PC-3 (cell line): Measurements from ENCODE around the gene MLYCD. TPM values are rescaled to one million over a fixed set of nuclear protein-coding genes. Genes with fewer than 3 reads are reported as not detected.

Experiments used
- ATAC-seq: fragments of 200-7000 bp; cut with Tn5 transposase; 2 replicates; pipeline ENCODE4 v1.9.1; 2020; ENCODE audit warnings: mild to moderate bottlenecking, moderate library complexity
- BruUV-seq: library from RNA; stranded (reverse); fragments of 400-500 nt; replicated peaks from 2 replicates; lab custom pipeline; 2021; lab: Mats Ljungman, UMichigan
- CTCF ChIA-PET: fragments of 300-600 bp; sonication (Branson Sonifier 250); formaldehyde crosslinking; loops from one replicate; lab custom pipeline; 2022; ENCODE audit warnings: antibody characterized with exemption; lab: Charles Lee
- POLR2A ChIA-PET: fragments of 300-600 bp; sonication (Branson Sonifier 250); formaldehyde crosslinking; loops from one replicate; lab custom pipeline; 2022; ENCODE audit warnings: antibody characterized with exemption; ENCODE audit not compliant: unreplicated experiment; lab: Charles Lee
- DNase-seq: peaks from one replicate; pipeline ENCODE4 v3.0.0-alpha.2; 2015
- H2AFZ ChIP-seq: fragments of 300-600 bp; sonication (generic); 2 replicates; pipeline ENCODE4 v1.6.0; 2016; ENCODE audit warnings: antibody characterized with exemption, low read length
- H3F3A ChIP-seq: fragments of 300-600 bp; sonication (generic); one replicate; pipeline ENCODE4 v1.6.0; 2017; ENCODE audit warnings: antibody characterized with exemption, low read length, control low read depth, mild to moderate bottlenecking; ENCODE audit not compliant: unreplicated experiment
- H3K27ac ChIP-seq: fragments of 300-600 bp; sonication (generic); 2 replicates; pipeline ENCODE4 v1.5.1; 2016; ENCODE audit warnings: mild to moderate bottlenecking, low read length
- H3K27me3 ChIP-seq: fragments of 300-600 bp; sonication (generic); 2 replicates; pipeline ENCODE4 v1.6.1; 2016; ENCODE audit warnings: low read length, mixed read lengths
- H3K36me3 ChIP-seq: fragments of 300-600 bp; sonication (generic); 2 replicates; pipeline ENCODE4 v1.6.1; 2016; ENCODE audit warnings: low read depth, mixed run types, low read length, mixed read lengths
- H3K4me1 ChIP-seq: fragments of 300-600 bp; sonication (generic); 2 replicates; pipeline ENCODE4 v1.5.1; 2016; ENCODE audit warnings: low read length; ENCODE audit not compliant: insufficient read depth
- H3K4me2 ChIP-seq: fragments of 300-600 bp; sonication (generic); 2 replicates; pipeline ENCODE4 v1.6.0; 2016; ENCODE audit warnings: low read length
- H3K4me3 ChIP-seq: fragments of 300-600 bp; sonication (generic); 2 replicates; pipeline ENCODE4 v1.5.1; 2016; ENCODE audit warnings: mild to moderate bottlenecking, low read length, mixed read lengths
- H3K79me2 ChIP-seq: fragments of 300-600 bp; sonication (generic); 2 replicates; pipeline ENCODE4 v1.6.1; 2017; ENCODE audit warnings: low read length, mixed read lengths
- H3K9ac ChIP-seq: fragments of 300-600 bp; sonication (generic); 2 replicates; pipeline ENCODE4 v1.6.0; 2016; ENCODE audit warnings: mild to moderate bottlenecking, low read length
- H3K9me2 ChIP-seq: fragments of 300-600 bp; sonication (generic); replicated peaks from 2 replicates; pipeline ENCODE4 v1.6.1; 2016; ENCODE audit warnings: mixed run types, low read length, mixed read lengths
- H3K9me3 ChIP-seq: fragments of 300-600 bp; sonication (generic); 2 replicates; pipeline ENCODE4 v1.6.1; 2016; ENCODE audit warnings: low read length, mixed read lengths
- H4K20me1 ChIP-seq: fragments of 300-600 bp; sonication (generic); 2 replicates; pipeline ENCODE4 v1.6.1; 2016; ENCODE audit warnings: low read length, mixed read lengths
- CTCF ChIP-seq: fragments of 300-600 bp; sonication (generic); conservative IDR thresholded peaks from 2 replicates; pipeline ENCODE4 v1.5.1; 2017; ENCODE audit warnings: antibody characterized with exemption, low read depth, mild to moderate bottlenecking, low read length
- EZH2 ChIP-seq: fragments of 300-600 bp; sonication (generic); IDR thresholded peaks from one replicate; pipeline ENCODE4 v1.6.1; 2017; ENCODE audit warnings: antibody characterized with exemption, mild to moderate bottlenecking, low read length; ENCODE audit not compliant: unreplicated experiment
- EZH2phosphoT487 ChIP-seq: fragments of 300-600 bp; sonication (generic); IDR thresholded peaks from 2 replicates; pipeline ENCODE4 v1.6.1; 2018; ENCODE audit warnings: mild to moderate bottlenecking, antibody characterized with exemption, low read length, borderline replicate concordance
- intact Hi-C: fragments of 100-400 bp; cut with micrococcal nuclease; formaldehyde crosslinking; loops from 2 replicates; pipeline ENCODE4 v1.9.0; 2023
- total RNA-seq: library from RNA; depleted of rRNA; stranded (reverse); fragments of >200 nt; gene quantifications from 2 replicates; pipeline ENCODE4 v1.2.3, GENCODE V29; 2014

Gene MLYCD
- total RNA-seq, 1 experiment from 2014 or later = 0.95 TPM

GRCh38 chr16:83854420-83854819 is 44.5 kb upstream of the MLYCD start:
- POLR2A ChIA-PET = no interaction called here
- BruUV-seq = no TSS peak
- Histone ChIP-seq H3F3A (no peaks in the 10 kb centered on the region), H3K4me3 (no peak overlapping the region), H4K20me1 (no peaks in the 10 kb centered on the region), H3K9me2 (no peaks in the 10 kb centered on the region), H3K36me3 (no peaks in the 10 kb centered on the region), H3K27me3 (peaks cover 52% of the 10 kb centered on the region), H3K4me1 (no peaks in the 10 kb centered on the region), H3K79me2 (no peaks in the 10 kb centered on the region), H3K9me3 (no peaks in the 10 kb centered on the region), H3K4me2 (no peak overlapping the region), H2AFZ (no peak overlapping the region), H3K9ac (no peak overlapping the region), H3K27ac (no peak overlapping the region)
- no peak for DNase-seq
- TF ChIP-seq EZH2phosphoT487 = no peak
- TF ChIP-seq EZH2 = no peak
- ATAC-seq = no peak
- intact Hi-C loops = no loop called here
- CTCF ChIA-PET = no interaction called here

- no TSS peak for BruUV-seq
- ATAC-seq = no peak
- CTCF ChIA-PET = no interaction called here
- H3K9ac ChIP-seq = no peak overlapping the region
- no peaks in the 10 kb centered on the region for H3K36me3 ChIP-seq
- intact Hi-C loops = no loop called here
- no peaks in the 10 kb centered on the region for H3K9me2 ChIP-seq
- no peak overlapping the region for H3K4me2 ChIP-seq
- H3K4me1 ChIP-seq = no peaks in the 10 kb centered on the region
- no peak for DNase-seq
- H3K79me2 ChIP-seq = no peaks in the 10 kb centered on the region
- H2AFZ ChIP-seq = no peak overlapping the region
- no peaks in the 10 kb centered on the region for H3K9me3 ChIP-seq
- no peak overlapping the region for H3K27ac ChIP-seq
- POLR2A ChIA-PET = no interaction called here
- H4K20me1 ChIP-seq = no peaks in the 10 kb centered on the region
- no peak overlapping the region for H3K4me3 ChIP-seq
- H3K27me3 ChIP-seq = peaks cover 58% of the 10 kb centered on the region
- TF ChIP-seq EZH2 (no peak), CTCF (no peak)
- H3F3A ChIP-seq = no peaks in the 10 kb centered on the region
Measured at GRCh38 chr16:83856792-83857191, 42.1 kb upstream of the MLYCD start.

- CTCF ChIA-PET = no interaction called here
- no peaks in the 10 kb centered on the region for H3K79me2 ChIP-seq
Measured at GRCh38 chr16:83859265-83859664, 39.6 kb upstream of the MLYCD start.

More at GRCh38 chr16:83859265-83859664, 39.6 kb upstream of the MLYCD start:
- peaks cover 55% of the 10 kb centered on the region for H3K27me3 ChIP-seq
- POLR2A ChIA-PET = no interaction called here
- no peaks in the 10 kb centered on the region for H4K20me1 ChIP-seq
- H3K9me3 ChIP-seq = no peaks in the 10 kb centered on the region
- H2AFZ ChIP-seq = no peak overlapping the region
- H3K4me3 ChIP-seq = no peak overlapping the region
- no TSS peak for BruUV-seq
- H3F3A ChIP-seq = no peaks in the 10 kb centered on the region
- H3K27ac ChIP-seq = no peak overlapping the region
- DNase-seq (no peak), ATAC-seq (no peak)
- H3K4me1 ChIP-seq = no peaks in the 10 kb centered on the region
- H3K9ac ChIP-seq = no peak overlapping the region
- no peak for TF ChIP-seq EZH2
- no peak for TF ChIP-seq EZH2phosphoT487
- TF ChIP-seq CTCF = no peak
- no peaks in the 10 kb centered on the region for H3K36me3 ChIP-seq
- no peak overlapping the region for H3K4me2 ChIP-seq
- intact Hi-C loops = no loop called here
- no peaks in the 10 kb centered on the region for H3K9me2 ChIP-seq
